B cell (primary cell): Measurements from ENCODE around the gene CCDC107. TPM values are rescaled to one million over a fixed set of nuclear protein-coding genes. Genes with fewer than 3 reads are reported as not detected.

Experiments used
- ATAC-seq: fragments of 200-7000 bp; cut with Tn5 transposase; one replicate; pipeline ENCODE4 v1.10.0; 2021; ENCODE audit warnings: low read depth, mild to moderate bottlenecking, moderate number of reproducible peaks, moderate library complexity
- CTCF ChIA-PET: fragments of 350-600 bp; sonication (Branson Sonifier 250); formaldehyde crosslinking; loops from one replicate; lab custom pipeline; 2021; ENCODE audit warnings: antibody characterized with exemption, inconsistent platforms; lab: Charles Lee
- POLR2A ChIA-PET: fragments of 350-600 bp; sonication (Branson Sonifier 250); formaldehyde crosslinking; loops from one replicate; lab custom pipeline; 2021; ENCODE audit warnings: antibody characterized with exemption; lab: Charles Lee
- DNase-seq: peaks from one replicate; pipeline ENCODE4 v3.0.0; 2013
- H2AFZ ChIP-seq: 2 replicates; pipeline ENCODE4 v1.6.1; 2012; ENCODE audit warnings: mild to moderate bottlenecking, low read depth, low read length; ENCODE audit not compliant: insufficient read depth, poor library complexity, severe bottlenecking
- H3K27ac ChIP-seq, 2 donors: 1 replicate in 1 of 2; 2 replicates in 1 of 2; pipeline ENCODE4 v1.5.1; 2012 to 2013; ENCODE audit warnings: low read length in 2 of 2, mild to moderate bottlenecking in 2 of 2, moderate library complexity in 1 of 2
- H3K27me3 ChIP-seq, 4 experiments: fragments of 200-600 bp in 1 of 4; sonication (generic) in 1 of 4; replicated peaks in 1 of 4; 1 replicate in 2 of 4; 2 replicates in 2 of 4; pipeline versions ENCODE4 v1.6.1 to v1.7.0; 2013 to 2016; ENCODE audit warnings: low read length in 3 of 4, mild to moderate bottlenecking in 2 of 4, mixed read lengths in 1 of 4, moderate library complexity in 1 of 4; ENCODE audit not compliant: insufficient read depth in 4 of 4, control insufficient read depth in 3 of 4; ENCODE audit errors: control extremely low read depth in 1 of 4
- H3K36me3 ChIP-seq, 2 experiments: replicated peaks in 1 of 2; 1 replicate in 1 of 2; 2 replicates in 1 of 2; pipeline versions ENCODE4 v1.6.1 to v1.7.1; 2013; ENCODE audit warnings: low read length in 1 of 2; ENCODE audit not compliant: insufficient read depth in 2 of 2, control insufficient read depth in 1 of 2; ENCODE audit errors: control extremely low read depth in 1 of 2, extremely low read depth in 1 of 2
- H3K4me1 ChIP-seq, 2 donors: fragments of 200-600 bp in 1 of 2; sonication (generic) in 1 of 2; 1 replicate in 1 of 2; 2 replicates in 1 of 2; pipeline versions ENCODE4 v1.5.1 to v1.6.1; 2013 to 2017; ENCODE audit warnings: low read length in 2 of 2; ENCODE audit not compliant: control insufficient read depth in 2 of 2, insufficient read depth in 2 of 2
- H3K4me2 ChIP-seq: replicated peaks from 2 replicates; pipeline ENCODE3; 2012; ENCODE audit warnings: mild to moderate bottlenecking, low read depth, low read length; ENCODE audit not compliant: poor library complexity, severe bottlenecking
- H3K4me3 ChIP-seq, 5 experiments: fragments of 200-600 bp in 1 of 5; sonication (generic) in 1 of 5; 1 replicate in 3 of 5; 2 replicates in 2 of 5; pipeline versions ENCODE4 v1.5.1 to v1.7.0; 2011 to 2016; ENCODE audit warnings: low read length in 4 of 5, mild to moderate bottlenecking in 4 of 5, low read depth in 2 of 5, control low read depth in 1 of 5, moderate library complexity in 1 of 5; ENCODE audit not compliant: insufficient read depth in 1 of 5; ENCODE audit errors: control extremely low read depth in 1 of 5, extremely low read depth in 1 of 5
- H3K79me2 ChIP-seq: fragments of 200-600 bp; sonication (generic); one replicate; pipeline ENCODE4 v1.6.0; 2016; ENCODE audit warnings: low read length; ENCODE audit not compliant: control insufficient read depth, insufficient read depth
- H3K9ac ChIP-seq: fragments of 200-600 bp; sonication (generic); 2 replicates; pipeline ENCODE4 v1.6.1; 2017; ENCODE audit warnings: mild to moderate bottlenecking, low read length, moderate library complexity
- H3K9me3 ChIP-seq, 3 donors: one replicate each; pipeline versions ENCODE4 v1.6.1 to v1.7.1; 2013; ENCODE audit warnings: low read length in 2 of 3; ENCODE audit not compliant: control insufficient read depth in 2 of 3, insufficient read depth in 1 of 3; ENCODE audit errors: control extremely low read depth in 1 of 3
- H4K20me1 ChIP-seq: 2 replicates; pipeline ENCODE4 v1.6.0; 2012; ENCODE audit warnings: mild to moderate bottlenecking, low read length; ENCODE audit not compliant: insufficient read depth, control insufficient read depth, poor library complexity, severe bottlenecking
- H3K27ac Mint-ChIP-seq: one replicate; pipeline ENCODE4 v1.8.0; 2021; ENCODE audit warnings: mixed read lengths
- H3K27me3 Mint-ChIP-seq: one replicate; pipeline ENCODE4 v1.8.0; 2021; ENCODE audit warnings: mixed read lengths
- H3K4me1 Mint-ChIP-seq: one replicate; pipeline ENCODE4 v1.8.0; 2021; ENCODE audit warnings: mixed read lengths
- H3K4me3 Mint-ChIP-seq: one replicate; pipeline ENCODE4 v1.8.0; 2021; ENCODE audit warnings: mixed read lengths
- H3K9me3 Mint-ChIP-seq: one replicate; pipeline ENCODE4 v1.8.0; 2022; ENCODE audit warnings: mixed read lengths; ENCODE audit not compliant: insufficient read depth
- EZH2 ChIP-seq: IDR thresholded peaks from 2 replicates; pipeline ENCODE4 v1.6.1; 2012; ENCODE audit warnings: borderline replicate concordance, low read depth, mild to moderate bottlenecking, moderate library complexity, low read length; ENCODE audit not compliant: insufficient read depth, poor library complexity, severe bottlenecking
- WGBS: methylation state at CpG from one replicate; pipeline ENCODE4 v1.1.5; 2013; ENCODE audit warnings: missing lambda C conversion rate; ENCODE audit not compliant: insufficient coverage; 5-methylcytosine and 5-hydroxymethylcytosine counted together
- intact Hi-C: fragments of 100-400 bp; cut with micrococcal nuclease; formaldehyde crosslinking; loops from one replicate; pipeline ENCODE4 v1.10.0; 2022
- polyA plus RNA-seq: library from polyadenylated mRNA; depleted of rRNA; stranded (reverse); fragments of >200 nt; gene quantifications from 2 replicates; pipeline ENCODE4 v1.2.3, GENCODE V29; 2012
- total RNA-seq, 2 donors: library from RNA; stranded (reverse); fragments of 120-200 nt in 1 of 2; gene quantifications; 1 replicate in 1 of 2; 2 replicates in 1 of 2; pipeline versions ENCODE4 v1.2.3 to v1.2.4, GENCODE V29; 2013 to 2022
- TF ChIP-seq, protein P1 (sequence below): fragments of 200-600 bp; IDR thresholded peaks from one replicate; pipeline ENCODE4 v1.8.0; 2022; ENCODE audit warnings: antibody characterized with exemption, mild to moderate bottlenecking

Gene CCDC107
- total and polyA plus RNA-seq, 2 donors (not counting 1 experiment from before 2014, with no cell fraction given): 22.5 to 33.8 TPM

DNA sequence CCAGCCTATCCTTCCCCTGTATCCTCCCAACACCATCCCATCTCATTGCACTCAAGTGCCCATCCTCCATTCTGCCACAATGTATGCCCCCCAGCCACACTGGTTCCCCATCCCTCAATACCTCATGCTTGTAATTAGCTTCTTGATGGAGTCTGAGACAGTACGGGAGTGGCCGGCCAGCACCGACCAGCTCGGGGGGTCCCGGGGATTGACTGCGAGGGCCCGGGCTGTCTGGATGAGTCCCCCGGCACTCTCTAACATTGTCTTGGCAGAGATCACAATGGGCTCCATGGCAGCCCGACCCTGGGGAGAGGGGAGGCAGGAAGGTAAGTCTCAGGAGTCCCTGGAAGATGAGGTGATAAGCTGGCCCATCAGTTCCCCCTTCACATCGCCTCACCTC lies 48.9 kb downstream of the CCDC107 start:
- ATAC-seq: no peak
- Mint-ChIP-seq H3K27me3 (no peaks in the 10 kb centered on the region), H3K4me3 (no peak overlapping the region), H3K27ac (no peak overlapping the region), H3K4me1 (no peaks in the 10 kb centered on the region), H3K9me3 (no peaks in the 10 kb centered on the region)
- no peak overlapping the region for H3K9ac ChIP-seq
- H3K4me2 ChIP-seq: no peak overlapping the region
- H3K27ac ChIP-seq: no peak overlapping the region
- H3K27me3 ChIP-seq: no peaks in the 10 kb centered on the region
- intact Hi-C loops: no loop called here
- peaks cover 18% of the 10 kb centered on the region for H4K20me1 ChIP-seq
- CTCF ChIA-PET: interaction anchor here (1.5 to 20.4 kb wide), 2 partner anchors 12 to 26 kb away, joined by 4 to 195 read pairs; partner anchors contain the start of genes CREB3 and TPM2
- H3K4me1 ChIP-seq: no peaks in the 10 kb centered on the region
- POLR2A ChIA-PET: no interaction called here
- over 99% methylated on average over 10 of the region's 10 CpGs for whole genome bisulfite sequencing
- H3K4me3 ChIP-seq: no peak overlapping the region
- H2AFZ ChIP-seq: no peak overlapping the region
- peaks cover 3 to 90% of the 10 kb centered on the region in 2 experiments for H3K36me3 ChIP-seq
- DNase-seq: no peak
- peaks cover 21% of the 10 kb centered on the region for H3K79me2 ChIP-seq
- no peaks in the 10 kb centered on the region for H3K9me3 ChIP-seq
- TF ChIP-seq, protein P1, sequence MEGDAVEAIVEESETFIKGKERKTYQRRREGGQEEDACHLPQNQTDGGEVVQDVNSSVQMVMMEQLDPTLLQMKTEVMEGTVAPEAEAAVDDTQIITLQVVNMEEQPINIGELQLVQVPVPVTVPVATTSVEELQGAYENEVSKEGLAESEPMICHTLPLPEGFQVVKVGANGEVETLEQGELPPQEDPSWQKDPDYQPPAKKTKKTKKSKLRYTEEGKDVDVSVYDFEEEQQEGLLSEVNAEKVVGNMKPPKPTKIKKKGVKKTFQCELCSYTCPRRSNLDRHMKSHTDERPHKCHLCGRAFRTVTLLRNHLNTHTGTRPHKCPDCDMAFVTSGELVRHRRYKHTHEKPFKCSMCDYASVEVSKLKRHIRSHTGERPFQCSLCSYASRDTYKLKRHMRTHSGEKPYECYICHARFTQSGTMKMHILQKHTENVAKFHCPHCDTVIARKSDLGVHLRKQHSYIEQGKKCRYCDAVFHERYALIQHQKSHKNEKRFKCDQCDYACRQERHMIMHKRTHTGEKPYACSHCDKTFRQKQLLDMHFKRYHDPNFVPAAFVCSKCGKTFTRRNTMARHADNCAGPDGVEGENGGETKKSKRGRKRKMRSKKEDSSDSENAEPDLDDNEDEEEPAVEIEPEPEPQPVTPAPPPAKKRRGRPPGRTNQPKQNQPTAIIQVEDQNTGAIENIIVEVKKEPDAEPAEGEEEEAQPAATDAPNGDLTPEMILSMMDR: no peak
- no peak for TF ChIP-seq EZH2

DNA sequence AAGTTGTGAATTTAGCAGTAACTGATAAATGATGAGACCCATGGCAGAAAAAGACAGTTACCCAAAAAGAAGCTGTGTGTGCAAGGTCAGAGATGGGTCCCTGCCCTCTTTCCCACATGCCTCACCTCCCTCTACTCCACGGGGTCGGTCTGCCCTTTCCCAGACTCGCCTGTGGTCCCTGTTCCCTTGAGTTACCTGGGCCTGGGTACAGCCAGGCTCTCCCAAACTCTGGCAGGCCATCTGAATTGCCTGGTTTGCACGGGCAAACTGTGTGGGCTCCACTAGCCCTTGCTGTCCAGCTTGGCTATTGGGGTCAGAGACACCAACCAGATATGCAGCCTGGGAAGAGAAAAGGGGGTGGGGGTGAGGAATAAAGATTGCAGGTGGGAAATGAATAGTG lies 50.1 kb downstream of the CCDC107 start:
- Mint-ChIP-seq H3K9me3 (no peaks in the 10 kb centered on the region), H3K4me3 (no peak overlapping the region), H3K27me3 (no peaks in the 10 kb centered on the region), H3K27ac (no peak overlapping the region), H3K4me1 (no peaks in the 10 kb centered on the region)
- no peak overlapping the region for H3K9ac ChIP-seq
- H3K4me1 ChIP-seq: no peaks in the 10 kb centered on the region
- H3K4me2 ChIP-seq: no peak overlapping the region
- intact Hi-C loops: no loop called here
- H3K79me2 ChIP-seq: peaks cover 21% of the 10 kb centered on the region
- no peak overlapping the region for H2AFZ ChIP-seq
- 100% methylated on average over 4 of the region's 4 CpGs for WGBS
- ATAC-seq: no peak
- H3K4me3 ChIP-seq: no peak overlapping the region
- DNase-seq: no peak
- no peak overlapping the region for H3K27ac ChIP-seq
- no peaks in the 10 kb centered on the region for H3K9me3 ChIP-seq
- TF ChIP-seq EZH2: no peak
- TF ChIP-seq, protein P1: no peak
- H4K20me1 ChIP-seq: peaks cover 18% of the 10 kb centered on the region
- no peaks in the 10 kb centered on the region for H3K27me3 ChIP-seq
- POLR2A ChIA-PET: no interaction called here
- H3K36me3 ChIP-seq: peaks cover 2 to 92% of the 10 kb centered on the region in 2 experiments
- CTCF ChIA-PET: interaction anchor here (0.7 to 20.4 kb wide), 3 partner anchors 13 to 44 kb away, joined by 3 to 195 read pairs (median 4); partner anchors contain the start of genes ARHGEF39 and TPM2
